Neural crest cell (in vitro differentiated cells): ENCODE results near the gene RERE. TPM values are rescaled to one million over a fixed set of nuclear protein-coding genes. Genes with fewer than 3 reads are reported as not detected.
A peak's percentile ranks its signal among the peaks of the same experiment; 100 is the strongest.

Experiments used
- DNase-seq: peaks from one replicate; pipeline ENCODE4 v3.0.0; 2021; ENCODE audit warnings: low read depth, mixed read lengths, low spot score
- H3K27ac Mint-ChIP-seq: one replicate; pipeline ENCODE4 v1.8.0; 2021; ENCODE audit warnings: mild to moderate bottlenecking, mixed read lengths; ENCODE audit not compliant: unreplicated experiment
- H3K27me3 Mint-ChIP-seq: 2 replicates; pipeline ENCODE4 v1.8.0; 2021; ENCODE audit warnings: low read depth, mild to moderate bottlenecking, mixed read lengths
- H3K36me3 Mint-ChIP-seq: 2 replicates; pipeline ENCODE4 v1.8.0; 2021; ENCODE audit warnings: low read depth, mild to moderate bottlenecking, mixed read lengths
- H3K4me1 Mint-ChIP-seq: 2 replicates; pipeline ENCODE4 v1.8.0; 2021; ENCODE audit warnings: mixed read lengths
- H3K4me3 Mint-ChIP-seq: one replicate; pipeline ENCODE4 v1.8.0; 2021; ENCODE audit warnings: mild to moderate bottlenecking, mixed read lengths
- H3K9me3 Mint-ChIP-seq: 2 replicates; pipeline ENCODE4 v1.8.0; 2021; ENCODE audit warnings: mixed read lengths
- total RNA-seq: library from RNA; stranded (reverse); gene quantifications from 2 replicates; pipeline ENCODE4 v1.2.1, GENCODE V29; 2021
- TF ChIP-seq, protein P1 (sequence below): fragments of 200-600 bp; sonication (generic); conservative IDR thresholded peaks from 2 replicates; pipeline ENCODE4 v1.5.0; 2021; ENCODE audit warnings: antibody characterized with exemption, mild to moderate bottlenecking

Gene RERE
- total RNA-seq, 1 donor from 2014 or later, result 122 TPM

GRCh38 chr1:8653878-8654277, 163.6 kb downstream of the RERE start:
- Mint-ChIP-seq H3K4me1 (peaks cover 49% of the 10 kb centered on the region), H3K27me3 (no peaks in the 10 kb centered on the region), H3K4me3 (no peak overlapping the region), H3K9me3 (no peaks in the 10 kb centered on the region), H3K36me3 (peaks cover 16% of the 10 kb centered on the region), H3K27ac (no peak overlapping the region)
- no peak for DNase-seq
- TF ChIP-seq, protein P1, sequence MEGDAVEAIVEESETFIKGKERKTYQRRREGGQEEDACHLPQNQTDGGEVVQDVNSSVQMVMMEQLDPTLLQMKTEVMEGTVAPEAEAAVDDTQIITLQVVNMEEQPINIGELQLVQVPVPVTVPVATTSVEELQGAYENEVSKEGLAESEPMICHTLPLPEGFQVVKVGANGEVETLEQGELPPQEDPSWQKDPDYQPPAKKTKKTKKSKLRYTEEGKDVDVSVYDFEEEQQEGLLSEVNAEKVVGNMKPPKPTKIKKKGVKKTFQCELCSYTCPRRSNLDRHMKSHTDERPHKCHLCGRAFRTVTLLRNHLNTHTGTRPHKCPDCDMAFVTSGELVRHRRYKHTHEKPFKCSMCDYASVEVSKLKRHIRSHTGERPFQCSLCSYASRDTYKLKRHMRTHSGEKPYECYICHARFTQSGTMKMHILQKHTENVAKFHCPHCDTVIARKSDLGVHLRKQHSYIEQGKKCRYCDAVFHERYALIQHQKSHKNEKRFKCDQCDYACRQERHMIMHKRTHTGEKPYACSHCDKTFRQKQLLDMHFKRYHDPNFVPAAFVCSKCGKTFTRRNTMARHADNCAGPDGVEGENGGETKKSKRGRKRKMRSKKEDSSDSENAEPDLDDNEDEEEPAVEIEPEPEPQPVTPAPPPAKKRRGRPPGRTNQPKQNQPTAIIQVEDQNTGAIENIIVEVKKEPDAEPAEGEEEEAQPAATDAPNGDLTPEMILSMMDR, result no peak

GRCh38 chr1:8652467-8653046, 164.9 kb downstream of the RERE start:
- H3K36me3 Mint-ChIP-seq, result peaks cover 14% of the 10 kb centered on the region
- no peak overlapping the region for H3K27ac Mint-ChIP-seq
- H3K27me3 Mint-ChIP-seq, result no peaks in the 10 kb centered on the region
- H3K9me3 Mint-ChIP-seq, result no peaks in the 10 kb centered on the region
- DNase-seq, result no peak
- H3K4me1 Mint-ChIP-seq, result peaks cover 44% of the 10 kb centered on the region
- TF ChIP-seq, protein P1, result no peak
- no peak overlapping the region for H3K4me3 Mint-ChIP-seq

DNA sequence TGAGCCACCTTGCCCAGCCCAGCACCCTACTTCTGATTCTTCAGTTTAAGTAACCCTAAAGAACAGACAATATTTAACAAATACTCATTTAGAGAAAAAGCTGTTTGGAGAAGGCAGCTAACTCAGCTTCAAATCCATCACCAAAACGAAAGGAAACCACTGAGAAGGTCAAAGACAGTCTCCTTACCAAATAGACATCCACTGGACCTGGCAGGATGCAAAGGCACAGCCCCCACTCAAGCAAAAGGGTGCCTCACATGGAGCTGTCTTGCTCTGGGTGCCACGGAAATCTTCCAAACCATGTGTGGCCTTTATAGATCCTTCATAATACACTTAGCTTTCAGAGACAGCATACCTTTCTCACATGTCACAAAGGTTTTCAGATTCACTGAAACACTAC, 165.5 kb downstream of the RERE start:
- peaks cover 50% of the 10 kb centered on the region for H3K4me1 Mint-ChIP-seq
- DNase-seq, result no peak
- no peaks in the 10 kb centered on the region for H3K27me3 Mint-ChIP-seq
- peaks cover 14% of the 10 kb centered on the region for H3K36me3 Mint-ChIP-seq
- no peak overlapping the region for H3K4me3 Mint-ChIP-seq
- H3K27ac Mint-ChIP-seq, result peak overlapping the region; percentile 50
- no peaks in the 10 kb centered on the region for H3K9me3 Mint-ChIP-seq
- TF ChIP-seq, protein P1, result no peak

GRCh38 chr1:8651236-8651890, 166.1 kb downstream of the RERE start:
- H3K27ac Mint-ChIP-seq, result peak overlapping the region; percentile 50
- TF ChIP-seq, protein P1, result no peak
- H3K4me3 Mint-ChIP-seq, result no peak overlapping the region
- peaks cover 14% of the 10 kb centered on the region for H3K36me3 Mint-ChIP-seq
- H3K27me3 Mint-ChIP-seq, result no peaks in the 10 kb centered on the region
- peaks cover 54% of the 10 kb centered on the region for H3K4me1 Mint-ChIP-seq
- DNase-seq, result no peak
- no peaks in the 10 kb centered on the region for H3K9me3 Mint-ChIP-seq

- DNase-seq, result no peak
- Mint-ChIP-seq H3K27me3 (no peaks in the 10 kb centered on the region), H3K36me3 (peaks cover 5% of the 10 kb centered on the region), H3K27ac (no peak overlapping the region), H3K4me1 (peaks cover 47% of the 10 kb centered on the region), H3K4me3 (no peak overlapping the region), H3K9me3 (no peaks in the 10 kb centered on the region)
- TF ChIP-seq, protein P1, result no peak
Measured at GRCh38 chr1:8649875-8650274, 167.6 kb downstream of the RERE start.
